Upper lobe of left lung (tissue), 6 donors: ENCODE data around the gene GUCY2F. TPM values are rescaled to one million over a fixed set of nuclear protein-coding genes. Genes with fewer than 3 reads are reported as not detected.
A peak's percentile ranks its signal among the peaks of the same experiment; 100 is the strongest.

Experiments used
- ATAC-seq, 2 donors: fragments of 200-7000 bp; cut with Tn5 transposase; one replicate each; pipeline ENCODE4 v1.9.1; 2022; ENCODE audit warnings: mild to moderate bottlenecking in 2 of 2, moderate library complexity in 2 of 2; ENCODE audit not compliant: low FRiP score in 2 of 2
- DNase-seq, 2 donors: peaks; one replicate each; pipeline ENCODE4 v3.0.0-alpha.2; 2019 to 2020
- H3K27ac ChIP-seq, 4 donors: fragments of 200-600 bp; sonication (generic); one replicate each; pipeline ENCODE4 v1.5.1; 2016 to 2019
- H3K27me3 ChIP-seq, 4 donors: fragments of 200-600 bp; sonication (generic); one replicate each; pipeline ENCODE4 v1.5.1; 2017 to 2019
- H3K36me3 ChIP-seq, 4 donors: fragments of 200-600 bp; sonication (generic); one replicate each; pipeline ENCODE4 v1.5.1; 2016 to 2019
- H3K4me1 ChIP-seq, 4 donors: fragments of 200-600 bp; sonication (generic); one replicate each; pipeline ENCODE4 v1.5.1; 2018 to 2019
- H3K4me3 ChIP-seq, 4 donors: fragments of 200-600 bp; sonication (generic); one replicate each; pipeline ENCODE4 v1.5.1; 2017 to 2019; ENCODE audit warnings: mild to moderate bottlenecking in 2 of 4, moderate library complexity in 1 of 4
- H3K9me3 ChIP-seq, 4 donors: fragments of 200-600 bp; sonication (generic); one replicate each; pipeline ENCODE4 v1.5.1; 2018 to 2019
- EP300 ChIP-seq, 4 donors: sonication (generic); formaldehyde crosslinking; IDR thresholded peaks; one replicate each; pipeline ENCODE4 v1.5.1; 2017; ENCODE audit warnings: antibody characterized with exemption in 4 of 4, control low read depth in 2 of 4
- POLR2A ChIP-seq, 4 donors: fragments of 450-650 bp; IDR thresholded peaks; one replicate each; pipeline ENCODE4 v1.5.1; 2016 to 2017; ENCODE audit warnings: antibody characterized with exemption in 4 of 4, mild to moderate bottlenecking in 2 of 4
- POLR2AphosphoS5 ChIP-seq, 2 donors: sonication (generic); formaldehyde crosslinking; IDR thresholded peaks; one replicate each; pipeline ENCODE4 v1.5.1; 2017; ENCODE audit warnings: antibody characterized with exemption in 2 of 2
- WGBS, 2 donors: methylation state at CpG; one replicate each; pipeline ENCODE4 v1.1.5; 2017 to 2018; 5-methylcytosine and 5-hydroxymethylcytosine counted together
- total RNA-seq, 6 donors: library from RNA; depleted of rRNA in 4 of 6; stranded (reverse); fragments of >200 nt in 4 of 6; gene quantifications; one replicate each; pipeline versions ENCODE4 v1.1.0 to v1.2.1, GENCODE V29; 2016 to 2021
- TF ChIP-seq, protein P1 (sequence below), 6 experiments: fragments of 450-650 bp in 4 of 6; fragments of 200-600 bp in 2 of 6; sonication (generic) in 2 of 6; IDR thresholded peaks; one replicate each; pipeline ENCODE4 v1.5.1; 2016 to 2019; ENCODE audit warnings: antibody characterized with exemption in 6 of 6
- donor health status: DM: no; HTN: no; CAD: no; lungs with moderate emphysema.
- donor health status: DM: no; HTN: yes; CAD: no; lungs with severe emphysema.

GUCY2F gene
- total RNA-seq, 6 donors from 2014 or later, result 0.10 TPM; not detected in 5

DNA sequence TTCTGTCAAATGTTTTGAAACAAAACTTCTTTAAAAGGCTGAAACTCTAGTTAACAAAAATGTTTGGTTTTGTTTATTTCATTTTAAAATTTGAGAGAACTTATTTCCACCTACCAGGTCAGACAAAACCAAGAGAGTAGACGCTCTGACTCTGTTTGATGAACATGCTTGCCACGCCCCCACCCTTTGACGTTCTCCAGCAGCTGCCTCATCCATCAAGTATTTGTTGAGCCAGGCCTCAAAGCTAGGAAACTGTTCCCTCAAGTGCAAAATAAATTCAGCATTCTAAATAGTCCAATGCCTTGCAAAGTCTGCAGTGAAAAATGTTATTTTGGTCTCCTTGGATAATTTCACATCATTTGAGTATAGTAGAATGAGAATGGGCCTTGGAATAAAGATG, 121.6 kb downstream of the GUCY2F start:
- Histone ChIP-seq H3K27me3 (no peaks in the 10 kb centered on the region), H3K36me3 (no peaks in the 10 kb centered on the region), H3K4me3 (no peak overlapping the region), H3K4me1 (no peaks in the 10 kb centered on the region), H3K27ac (no peak overlapping the region), H3K9me3 (peaks cover 0 to 7% (median 0%) of the 10 kb centered on the region in 4 donors)
- DNase-seq (no peak), ATAC-seq (no peak)
- TF ChIP-seq, protein P1, sequence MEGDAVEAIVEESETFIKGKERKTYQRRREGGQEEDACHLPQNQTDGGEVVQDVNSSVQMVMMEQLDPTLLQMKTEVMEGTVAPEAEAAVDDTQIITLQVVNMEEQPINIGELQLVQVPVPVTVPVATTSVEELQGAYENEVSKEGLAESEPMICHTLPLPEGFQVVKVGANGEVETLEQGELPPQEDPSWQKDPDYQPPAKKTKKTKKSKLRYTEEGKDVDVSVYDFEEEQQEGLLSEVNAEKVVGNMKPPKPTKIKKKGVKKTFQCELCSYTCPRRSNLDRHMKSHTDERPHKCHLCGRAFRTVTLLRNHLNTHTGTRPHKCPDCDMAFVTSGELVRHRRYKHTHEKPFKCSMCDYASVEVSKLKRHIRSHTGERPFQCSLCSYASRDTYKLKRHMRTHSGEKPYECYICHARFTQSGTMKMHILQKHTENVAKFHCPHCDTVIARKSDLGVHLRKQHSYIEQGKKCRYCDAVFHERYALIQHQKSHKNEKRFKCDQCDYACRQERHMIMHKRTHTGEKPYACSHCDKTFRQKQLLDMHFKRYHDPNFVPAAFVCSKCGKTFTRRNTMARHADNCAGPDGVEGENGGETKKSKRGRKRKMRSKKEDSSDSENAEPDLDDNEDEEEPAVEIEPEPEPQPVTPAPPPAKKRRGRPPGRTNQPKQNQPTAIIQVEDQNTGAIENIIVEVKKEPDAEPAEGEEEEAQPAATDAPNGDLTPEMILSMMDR (IDR thresholded peaks at IDR 0.05), result no peak
- TF ChIP-seq POLR2A (IDR thresholded peaks at IDR 0.05), result no peak
- WGBS, 2 donors, result 31 to 40% methylated on average over 3 of the region's 3 CpGs

DNA sequence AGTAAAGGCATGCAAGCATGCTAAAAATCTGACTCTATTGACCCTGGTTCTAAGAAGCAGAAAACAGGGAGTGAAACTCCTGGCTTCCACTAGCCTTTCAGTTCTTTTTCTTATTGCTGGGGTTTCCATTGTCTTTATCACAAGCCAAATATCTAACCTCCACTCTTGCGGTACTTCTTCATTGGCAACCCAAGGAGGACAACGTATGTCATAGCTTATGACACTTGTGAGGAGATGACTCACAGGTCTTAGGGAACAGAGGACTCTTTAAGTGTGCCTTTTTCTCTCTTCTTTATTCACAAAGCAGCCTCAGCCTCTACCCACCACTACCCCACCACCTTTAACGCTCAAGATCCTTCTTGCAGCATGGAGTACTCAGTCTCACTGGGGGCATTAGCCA, 124.2 kb downstream of the GUCY2F start:
- TF ChIP-seq POLR2AphosphoS5 (IDR thresholded peaks at IDR 0.05), result no peak
- TF ChIP-seq POLR2A (IDR thresholded peaks at IDR 0.05), result no peak
- TF ChIP-seq EP300 (IDR thresholded peaks at IDR 0.05), result no peak
- TF ChIP-seq, protein P1 (IDR thresholded peaks at IDR 0.05), result no peak
- DNase-seq (no peak), ATAC-seq (no peak)
- no peak overlapping the region for H3K27ac ChIP-seq
- H3K27me3 ChIP-seq, result no peaks in the 10 kb centered on the region
- H3K36me3 ChIP-seq, result no peaks in the 10 kb centered on the region
- H3K4me3 ChIP-seq, result no peak overlapping the region
- peaks cover 0 to 7% (median 0%) of the 10 kb centered on the region in 4 donors for H3K9me3 ChIP-seq
- WGBS, 2 donors, result 64 to 83% methylated on average over 3 of the region's 3 CpGs
- no peaks in the 10 kb centered on the region for H3K4me1 ChIP-seq

DNA sequence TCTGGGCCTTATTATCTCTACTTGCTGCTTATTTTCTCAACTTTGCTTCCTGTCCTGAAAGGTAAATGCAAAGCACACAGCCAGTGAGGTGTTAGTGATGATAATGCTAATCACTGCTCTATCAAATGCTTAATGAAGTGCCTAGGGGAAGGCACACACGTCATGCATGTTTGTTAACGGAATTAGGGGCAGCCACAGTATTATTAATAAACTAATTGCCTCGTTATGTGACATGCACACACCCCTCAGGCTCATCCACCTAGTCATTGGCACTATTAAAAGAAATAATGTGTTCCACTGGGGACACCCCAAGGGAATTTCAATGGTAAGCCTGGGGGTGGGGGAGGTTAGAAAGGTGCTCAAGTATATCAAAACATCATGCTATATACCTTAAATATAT, 125.2 kb downstream of the GUCY2F start:
- no peaks in the 10 kb centered on the region for H3K27me3 ChIP-seq

DNA sequence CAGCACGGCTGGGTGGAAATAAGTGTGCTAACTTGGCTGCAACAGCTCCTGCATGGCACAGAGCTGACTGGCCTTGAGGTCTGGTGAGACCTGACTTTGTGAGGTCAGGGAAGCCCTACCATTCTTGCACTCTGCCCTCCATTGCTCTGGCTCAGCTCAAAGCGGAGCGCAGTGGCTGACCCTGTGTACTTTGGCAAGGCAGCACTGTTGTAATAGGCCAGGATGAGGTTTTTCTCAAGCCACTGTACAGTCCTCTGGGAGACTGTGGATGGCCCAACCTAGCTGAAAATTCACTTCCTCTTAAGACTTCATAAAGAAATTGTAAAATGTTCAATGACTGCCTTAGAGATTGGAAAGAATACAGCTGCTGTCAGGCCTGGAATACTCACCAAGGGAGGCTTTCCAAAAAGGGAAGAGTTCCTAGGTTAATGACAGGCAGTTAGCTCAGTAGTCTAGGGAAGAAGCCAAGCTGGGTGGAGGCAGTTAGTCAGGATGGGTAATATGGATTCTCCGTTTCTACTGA, 129.8 kb downstream of the GUCY2F start:
- TF ChIP-seq, protein P1 (IDR thresholded peaks at IDR 0.05), result no peak
- TF ChIP-seq POLR2AphosphoS5 (IDR thresholded peaks at IDR 0.05) (no peak), EP300 (IDR thresholded peaks at IDR 0.05) (no peak), POLR2A (IDR thresholded peaks at IDR 0.05) (no peak)
- Histone ChIP-seq H3K27me3 (no peaks in the 10 kb centered on the region), H3K27ac (no peak overlapping the region), H3K4me3 (no peak overlapping the region), H3K4me1 (no peaks in the 10 kb centered on the region), H3K9me3 (no peaks in the 10 kb centered on the region), H3K36me3 (no peaks in the 10 kb centered on the region)
- 43 to 69% methylated on average over 2 to 4 of the region's 4 CpGs for WGBS, 2 donors
- ATAC-seq, result peak; percentile 28 to 79
- DNase-seq, result peak in 1 of 2 donors; percentile 35

More for the DNA sequence above, 125.2 kb downstream of the GUCY2F start:
- H3K27ac ChIP-seq, result no peak overlapping the region
- no peaks in the 10 kb centered on the region for H3K36me3 ChIP-seq
- H3K4me3 ChIP-seq, result no peak overlapping the region
- ATAC-seq (no peak), DNase-seq (no peak)
- WGBS, 2 donors, result 35 to 67% methylated on average over 1 to 3 of the region's 3 CpGs
- H3K4me1 ChIP-seq, result no peaks in the 10 kb centered on the region
- TF ChIP-seq, protein P1 (IDR thresholded peaks at IDR 0.05), result no peak
- no peak for TF ChIP-seq POLR2AphosphoS5 (IDR thresholded peaks at IDR 0.05)
- no peak for TF ChIP-seq POLR2A (IDR thresholded peaks at IDR 0.05)
- no peak for TF ChIP-seq EP300 (IDR thresholded peaks at IDR 0.05)
- peaks cover 0 to 7% (median 0%) of the 10 kb centered on the region in 4 donors for H3K9me3 ChIP-seq

DNA sequence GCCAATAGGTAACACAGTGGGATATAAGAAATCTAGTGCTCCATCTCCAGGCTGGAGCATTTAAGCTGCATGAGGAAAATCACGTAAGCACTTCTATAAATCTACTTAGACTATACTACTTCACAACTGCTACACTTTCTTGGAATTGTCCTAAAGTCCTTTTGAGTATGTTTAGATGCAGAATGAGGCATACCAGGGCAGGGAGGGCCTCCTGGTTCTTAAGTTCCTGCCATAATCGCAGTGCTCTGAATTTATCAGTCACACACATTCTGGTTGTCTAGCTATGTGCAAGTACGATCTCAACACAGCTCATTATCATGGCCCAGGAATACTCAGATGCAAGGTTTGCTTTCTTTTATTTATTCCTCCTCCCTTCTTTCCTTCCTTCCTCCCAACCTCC, 130.3 kb downstream of the GUCY2F start:
- H3K9me3 ChIP-seq, result no peaks in the 10 kb centered on the region
- WGBS, 2 donors, result 68 to 69% methylated on average over 3 of the region's 3 CpGs
- no peak overlapping the region for H3K27ac ChIP-seq
- ATAC-seq (no peak), DNase-seq (no peak)
- H3K4me1 ChIP-seq, result no peaks in the 10 kb centered on the region
- H3K36me3 ChIP-seq, result no peaks in the 10 kb centered on the region
- no peak overlapping the region for H3K4me3 ChIP-seq
- no peaks in the 10 kb centered on the region for H3K27me3 ChIP-seq
- TF ChIP-seq POLR2AphosphoS5 (IDR thresholded peaks at IDR 0.05) (no peak), POLR2A (IDR thresholded peaks at IDR 0.05) (no peak), EP300 (IDR thresholded peaks at IDR 0.05) (no peak)
- TF ChIP-seq, protein P1 (IDR thresholded peaks at IDR 0.05), result no peak
